Activated T-cell treated with anti-CD3 and anti-CD28 coated beads for 4 hours (primary cell): ENCODE measurements around the gene MGAT2.

Source experiments
- DNase-seq: peaks from one replicate; pipeline ENCODE4 v3.0.0-alpha.2; 2020

The MGAT2 gene

DNA sequence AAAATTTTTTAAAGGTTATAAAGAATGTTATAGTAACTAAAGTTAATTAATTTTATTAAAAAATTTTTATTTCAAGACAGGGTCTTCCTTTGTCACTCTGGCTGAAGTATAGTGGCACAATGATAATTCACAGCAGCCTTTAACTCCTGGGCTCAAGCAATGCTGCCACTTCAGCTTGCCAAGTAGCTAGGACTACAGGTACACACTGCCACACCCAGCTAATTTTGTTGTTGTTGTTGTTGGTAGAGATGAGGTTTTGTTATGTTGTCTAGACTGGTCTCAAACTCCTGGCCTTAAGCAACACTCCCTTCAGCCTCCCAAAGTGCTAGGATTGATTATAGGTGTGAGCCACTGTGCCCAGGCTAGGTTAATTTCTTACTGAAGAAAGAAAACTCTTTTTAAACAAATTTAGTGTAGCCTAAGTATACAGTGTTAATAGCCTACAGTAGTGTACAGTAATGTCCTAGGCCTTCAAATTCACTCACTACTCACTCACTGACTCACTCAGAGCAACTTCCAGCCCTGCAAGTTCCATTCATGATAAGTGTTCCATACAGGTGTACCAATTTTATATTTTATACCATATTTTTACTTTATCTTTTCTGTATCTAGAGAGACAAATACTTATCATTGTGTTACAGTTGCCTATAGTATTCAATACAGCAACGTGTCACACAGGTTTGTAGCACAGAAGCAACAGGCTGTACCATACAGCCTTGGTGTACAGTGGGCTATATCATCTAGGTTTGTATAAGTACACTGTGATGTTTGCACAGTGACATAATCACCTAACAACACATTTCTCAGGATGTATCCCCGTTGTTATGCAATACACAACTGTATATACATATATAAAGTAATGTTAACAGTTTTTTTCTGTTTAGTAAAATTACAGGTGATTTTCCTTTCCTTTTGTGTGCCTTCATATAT lies 39.2 kb downstream of the MGAT2 start:
- no peak for DNase-seq

DNA sequence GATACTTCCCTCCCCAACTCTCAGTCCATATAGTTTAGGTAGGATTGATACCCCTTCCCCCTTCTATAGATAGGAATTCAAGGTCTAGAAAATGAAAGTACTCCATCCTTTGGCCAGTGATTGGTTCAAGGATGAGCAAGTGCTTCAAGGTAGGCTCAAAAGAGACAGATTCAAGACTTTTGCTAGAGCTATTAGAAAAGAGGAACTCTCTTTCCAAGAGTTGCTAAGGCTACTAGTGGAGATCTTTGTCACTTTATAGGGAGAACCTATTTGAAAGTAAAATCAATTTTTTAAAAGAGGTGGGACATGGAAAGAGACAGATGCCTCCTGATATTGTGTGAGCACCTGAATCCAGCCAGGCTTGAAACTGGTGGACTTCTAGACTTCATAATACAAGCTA lies 49.9 kb downstream of the MGAT2 start:
- no peak for DNase-seq
